CD4-positive, alpha-beta T cell (primary cell): ENCODE results near the gene FOXR1. TPM values are rescaled to one million over a fixed set of nuclear protein-coding genes. Genes with fewer than 3 reads are reported as not detected.
A peak's percentile ranks its signal among the peaks of the same experiment; 100 is the strongest.
"Not testable (repeated sequence)": the region's sequence is repeated elsewhere in the genome, so short reads cannot be mapped to it uniquely, and the experiment has no call there.

Experiments
- ATAC-seq: fragments of 200-7000 bp; cut with Tn5 transposase; one replicate; pipeline ENCODE4 v1.10.0; 2022; ENCODE audit warnings: mild to moderate bottlenecking; ENCODE audit not compliant: poor library complexity
- CTCF ChIA-PET: fragments of 350-600 bp; sonication (Branson Sonifier 250); formaldehyde crosslinking; loops from one replicate; lab custom pipeline; 2021; ENCODE audit warnings: antibody characterized with exemption, inconsistent platforms; lab: Charles Lee
- POLR2A ChIA-PET: fragments of 350-600 bp; sonication (Branson Sonifier 250); formaldehyde crosslinking; loops from one replicate; lab custom pipeline; 2021; ENCODE audit warnings: antibody characterized with exemption, inconsistent platforms; lab: Charles Lee
- DNase-seq, 14 experiments: peaks; one replicate each; pipeline ENCODE4 v3.0.0-alpha.2; 2013 to 2020; ENCODE audit warnings: mixed read lengths in 2 of 14
- H3K27ac ChIP-seq, 2 donors: one replicate each; pipeline versions ENCODE4 v1.5.1 to v1.7.0; 2013; ENCODE audit warnings: low read length in 2 of 2, low read depth in 1 of 2, mild to moderate bottlenecking in 1 of 2
- H3K27me3 ChIP-seq, 2 experiments: 1 replicate in 1 of 2; 2 replicates in 1 of 2; pipeline versions ENCODE4 v1.6.1 to v1.7.0; 2013; ENCODE audit warnings: low read length in 2 of 2, control low read depth in 1 of 2, mild to moderate bottlenecking in 1 of 2, moderate library complexity in 1 of 2; ENCODE audit not compliant: insufficient read depth in 2 of 2, control insufficient read depth in 1 of 2
- H3K36me3 ChIP-seq: one replicate; pipeline ENCODE4 v1.6.1; 2013; ENCODE audit warnings: low read length, control low read depth; ENCODE audit not compliant: insufficient read depth
- H3K4me1 ChIP-seq: one replicate; pipeline ENCODE4 v1.6.1; 2013; ENCODE audit warnings: low read length, control low read depth; ENCODE audit not compliant: insufficient read depth
- H3K4me3 ChIP-seq: one replicate; pipeline ENCODE4 v1.5.1; 2013; ENCODE audit warnings: mild to moderate bottlenecking, low read length, moderate library complexity
- H3K9me3 ChIP-seq, 2 experiments: 1 replicate in 1 of 2; 2 replicates in 1 of 2; pipeline versions ENCODE4 v1.6.1 to v1.7.0; 2013; ENCODE audit warnings: low read length in 2 of 2, mild to moderate bottlenecking in 2 of 2, control low read depth in 1 of 2, moderate library complexity in 1 of 2; ENCODE audit not compliant: control insufficient read depth in 1 of 2, insufficient read depth in 1 of 2
- H3K27ac Mint-ChIP-seq: one replicate; pipeline ENCODE4 v1.8.0; 2020; ENCODE audit warnings: mixed read lengths
- H3K27me3 Mint-ChIP-seq: one replicate; pipeline ENCODE4 v1.8.0; 2021; ENCODE audit warnings: mixed read lengths
- H3K36me3 Mint-ChIP-seq: one replicate; pipeline ENCODE4 v1.8.0; 2021; ENCODE audit warnings: low read depth, mixed read lengths
- H3K4me1 Mint-ChIP-seq: one replicate; pipeline ENCODE4 v1.8.0; 2021; ENCODE audit warnings: low read depth, mixed read lengths
- H3K4me3 Mint-ChIP-seq: one replicate; pipeline ENCODE4 v1.8.0; 2020; ENCODE audit warnings: mild to moderate bottlenecking, mixed read lengths
- H3K9me3 Mint-ChIP-seq: one replicate; pipeline ENCODE4 v1.8.0; 2020; ENCODE audit warnings: mixed read lengths
- CTCF ChIP-seq: fragments of 200-600 bp; IDR thresholded peaks from one replicate; pipeline ENCODE4 v1.8.0; 2022; ENCODE audit warnings: antibody characterized with exemption, mild to moderate bottlenecking
- intact Hi-C, 2 experiments: fragments of 100-400 bp; cut with DNase I in 1 of 2; cut with micrococcal nuclease in 1 of 2; formaldehyde crosslinking; loops; one replicate each; pipeline versions ENCODE4 v1.15.1 to v1.9.0; 2023 to 2025; cut with DNase I, micrococcal nuclease
- total RNA-seq, 174 experiments: library from RNA in 2 of 174; stranded (reverse) in 2 of 174; gene quantifications; one replicate each; pipeline ENCODE4 v1.2.3 and lab custom pipeline; 2021 to 2026

FOXR1 gene
- total RNA-seq, 2 experiments from 2014 or later: not detected

- intact Hi-C loops: loop anchor here in 1 of 2 experiments (5.0 kb wide), 1 partner anchor 182 kb away; no protein-coding TSS in a partner anchor
- ATAC-seq (no peak), DNase-seq (no peak)
- TF ChIP-seq CTCF: no peak
- H3K9me3 Mint-ChIP-seq: no peaks in the 10 kb centered on the region
- ChIA-PET POLR2A (interaction anchor here (0.7 to 4.9 kb wide), 5 partner anchors 16 to 80 kb away, joined by 3 to 74 read pairs (median 4); partner anchors contain the start of genes CENATAC, SLC37A4 and VPS11), CTCF (interaction anchor here (1.0 to 1.1 kb wide), 2 partner anchors 15 to 17 kb away, joined by 3 to 4 read pairs; partner anchors contain the start of genes CENATAC and SLC37A4)
- H3K4me3 Mint-ChIP-seq: peak overlapping the region; percentile 100
- Histone ChIP-seq H3K4me1 (peaks cover 33% of the 10 kb centered on the region), H3K27ac (no peak overlapping the region), H3K4me3 (no peak overlapping the region), H3K9me3 (peaks cover 0 to 3% of the 10 kb centered on the region in 2 experiments), H3K27me3 (no peaks in the 10 kb centered on the region), H3K36me3 (peaks cover 64% of the 10 kb centered on the region)
- peak overlapping the region; percentile 99 for H3K27ac Mint-ChIP-seq
- H3K4me1 Mint-ChIP-seq: peaks cover 57% of the 10 kb centered on the region
- H3K36me3 Mint-ChIP-seq: peaks cover 92% of the 10 kb centered on the region
- no peaks in the 10 kb centered on the region for H3K27me3 Mint-ChIP-seq
Measured at GRCh38 chr11:119015054-119015611, 43.6 kb downstream of the FOXR1 start.

DNA sequence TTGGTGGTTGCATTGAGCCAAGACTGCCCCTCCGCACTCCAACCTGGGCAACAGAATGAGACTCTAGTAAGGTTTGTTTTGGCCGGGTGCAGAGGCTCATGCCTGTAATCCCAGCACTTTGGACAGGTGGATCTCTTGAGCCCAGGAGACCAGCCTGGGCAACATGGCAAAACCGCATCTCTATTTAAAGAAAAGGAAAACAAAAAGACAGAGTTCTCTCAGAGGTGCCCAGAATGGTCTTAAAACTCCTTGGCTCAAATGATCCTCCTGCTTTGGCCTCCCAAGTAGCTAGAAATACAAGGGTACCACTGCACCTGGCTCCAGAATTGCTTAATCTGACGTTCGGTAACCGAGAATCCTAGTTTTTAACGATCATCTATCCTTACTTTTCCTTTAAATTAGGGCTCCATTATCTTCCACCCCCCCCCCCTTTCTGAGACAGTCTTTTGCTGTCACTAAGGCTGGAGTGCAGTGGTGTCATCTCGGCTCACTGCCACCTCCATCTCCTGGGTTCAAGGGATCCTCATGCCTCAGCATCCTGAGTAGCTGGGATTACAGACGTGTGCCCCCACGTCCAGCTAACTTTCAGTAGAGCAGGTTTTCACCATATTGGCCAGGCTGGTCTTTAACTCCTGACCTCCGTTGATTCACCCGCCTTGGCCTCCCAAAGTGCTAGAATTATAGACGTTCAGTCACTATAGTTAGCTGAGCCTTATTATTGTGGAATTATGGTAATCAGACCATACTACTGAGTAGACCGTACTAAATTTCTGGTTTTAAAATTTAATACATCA lies 44.9 kb downstream of the FOXR1 start:
- peaks cover 61% of the 10 kb centered on the region for H3K36me3 ChIP-seq

GRCh38 chr11:119017377-119017776 lies 45.8 kb downstream of the FOXR1 start:
- Mint-ChIP-seq H3K27ac (peak overlapping the region; percentile 99), H3K4me3 (peak overlapping the region; percentile 100), H3K4me1 (peaks cover 67% of the 10 kb centered on the region), H3K36me3 (peaks cover 95% of the 10 kb centered on the region)
- not testable (repeated sequence) for H3K9me3 ChIP-seq, H3K27me3 Mint-ChIP-seq, H3K27me3 ChIP-seq, H3K9me3 Mint-ChIP-seq, ATAC-seq
- Histone ChIP-seq H3K36me3 (peaks cover 61% of the 10 kb centered on the region), H3K4me1 (peaks cover 55% of the 10 kb centered on the region), H3K27ac (peak overlapping the region; percentile 93), H3K4me3 (peak overlapping the region; percentile 63)
- CTCF ChIA-PET: interaction anchor here (2.3 kb wide), 1 partner anchor 21 kb away, joined by 7 read pairs; no protein-coding TSS in a partner anchor
- intact Hi-C loops: loop anchor here in 1 of 2 experiments (5.0 kb wide), 1 partner anchor 180 kb away; no protein-coding TSS in a partner anchor
- DNase-seq: peak in 1 of 14 experiments; percentile 30
- POLR2A ChIA-PET: interaction anchor here (0.6 to 4.9 kb wide), 9 partner anchors 10 to 445 kb away, joined by 3 to 74 read pairs (median 4); partner anchors contain the start of genes ARCN1 and CENATAC

More for the DNA sequence above, 44.9 kb downstream of the FOXR1 start:
- Mint-ChIP-seq H3K27ac (peak overlapping the region; percentile 99), H3K36me3 (peaks cover 94% of the 10 kb centered on the region), H3K27me3 (no peaks in the 10 kb centered on the region), H3K4me1 (peaks cover 65% of the 10 kb centered on the region), H3K4me3 (peak overlapping the region; percentile 100), H3K9me3 (no peaks in the 10 kb centered on the region)
- CTCF ChIA-PET: interaction anchor here (1.0 to 1.1 kb wide), 2 partner anchors 14 to 19 kb away, joined by 3 to 4 read pairs; partner anchors contain the start of genes CENATAC and SLC37A4
- ATAC-seq (no peak), DNase-seq (no peak)
- Histone ChIP-seq H3K9me3 (peaks cover 0 to 3% of the 10 kb centered on the region in 2 experiments), H3K27me3 (no peaks in the 10 kb centered on the region), H3K27ac (peak overlapping the region; percentile 93), H3K4me1 (peaks cover 45% of the 10 kb centered on the region), H3K4me3 (no peak overlapping the region)
- intact Hi-C loops: loop anchor here in 1 of 2 experiments (5.0 kb wide), 1 partner anchor 181 kb away; no protein-coding TSS in a partner anchor
- no peak for TF ChIP-seq CTCF
- POLR2A ChIA-PET: interaction anchor here (0.7 to 4.9 kb wide), 4 partner anchors 19 to 86 kb away, joined by 3 to 74 read pairs (median 6); partner anchors contain the start of genes CENATAC, DPAGT1 and VPS11
